Measurements from ENCODE around the gene CDH23. TPM values are rescaled to one million over a fixed set of nuclear protein-coding genes. Genes with fewer than 3 reads are reported as not detected.

CDH23 gene
- total and polyA plus RNA-seq, 9 of the 15 experiments (the other 6 are each of a cell fraction or from before 2014, with no cell fraction given): 0.18 to 1.2 (median 0.47) TPM

DNA sequence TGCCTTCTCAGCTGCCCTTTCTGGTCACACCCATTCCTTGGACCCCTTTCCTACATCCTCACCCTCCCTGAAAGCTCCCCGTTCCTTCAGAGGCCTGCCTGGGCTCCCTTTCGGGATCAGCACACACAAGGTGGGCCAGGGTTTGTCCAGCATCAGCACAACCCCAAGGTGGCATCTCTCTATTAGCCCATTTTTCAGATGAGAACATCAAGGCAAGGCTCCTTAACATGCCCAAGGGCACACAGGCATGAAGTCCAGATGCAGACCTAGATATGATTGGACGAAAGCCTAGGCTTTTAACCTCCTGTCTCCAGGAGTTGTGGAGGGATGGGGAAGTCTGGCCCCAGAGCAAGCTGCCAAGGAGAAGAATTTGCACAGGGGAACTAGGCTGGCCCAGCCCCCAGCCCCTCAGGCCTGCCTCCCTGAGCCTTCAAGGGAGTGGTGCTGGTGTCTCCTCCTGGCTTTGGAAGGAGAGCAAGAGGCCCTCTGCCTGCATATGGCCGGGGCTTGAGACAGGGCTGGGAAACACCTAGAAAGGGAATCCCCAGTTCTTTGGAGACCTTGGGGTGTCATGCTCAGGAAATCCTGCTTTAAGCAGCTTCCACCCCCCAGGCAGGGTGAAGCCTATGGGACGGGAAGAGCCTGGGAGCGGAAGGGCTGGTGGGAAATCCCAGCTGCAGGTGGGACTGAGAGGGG lies 385.6 kb downstream of the CDH23 start:
- H3K9ac ChIP-seq (ENCODE audit: insufficient read depth in 1 of 2, low read depth in 2 of 2, low read length in 2 of 2): no peak overlapping the region
- H3K9me1 ChIP-seq (ENCODE audit: control insufficient read depth, insufficient read depth, low read length): no peaks in the 10 kb centered on the region
- POLR2A ChIA-PET: interaction anchor here (0.6 to 1.4 kb wide), 2 partner anchors 9 to 1429 kb away, joined by 3 to 5 read pairs; partner anchors contain the start of gene VSIR
- WGBS (ENCODE audit: insufficient coverage, low coverage, missing lambda C conversion rate): 11% methylated on average over 6 of the region's 6 CpGs
- BruUV-seq (replicated peaks): no TSS peak
- FAIRE-seq (no peak), DNase-seq (ENCODE audit: extremely low read depth in 1 of 4, low spot score in 3 of 4) (no peak), ATAC-seq (no peak)
- no peak for TF ChIP-seq FUS (optimal IDR thresholded peaks at IDR 0.05; ENCODE audit: low read depth, low read length)
- 0 out of 2 replicates have a peak, but pooled peaks have one; percentile 34 for TF ChIP-seq ESRRA (IDR thresholded peaks at IDR 0.05; ENCODE audit: borderline replicate concordance, low read depth)
- TF ChIP-seq, protein P1, sequence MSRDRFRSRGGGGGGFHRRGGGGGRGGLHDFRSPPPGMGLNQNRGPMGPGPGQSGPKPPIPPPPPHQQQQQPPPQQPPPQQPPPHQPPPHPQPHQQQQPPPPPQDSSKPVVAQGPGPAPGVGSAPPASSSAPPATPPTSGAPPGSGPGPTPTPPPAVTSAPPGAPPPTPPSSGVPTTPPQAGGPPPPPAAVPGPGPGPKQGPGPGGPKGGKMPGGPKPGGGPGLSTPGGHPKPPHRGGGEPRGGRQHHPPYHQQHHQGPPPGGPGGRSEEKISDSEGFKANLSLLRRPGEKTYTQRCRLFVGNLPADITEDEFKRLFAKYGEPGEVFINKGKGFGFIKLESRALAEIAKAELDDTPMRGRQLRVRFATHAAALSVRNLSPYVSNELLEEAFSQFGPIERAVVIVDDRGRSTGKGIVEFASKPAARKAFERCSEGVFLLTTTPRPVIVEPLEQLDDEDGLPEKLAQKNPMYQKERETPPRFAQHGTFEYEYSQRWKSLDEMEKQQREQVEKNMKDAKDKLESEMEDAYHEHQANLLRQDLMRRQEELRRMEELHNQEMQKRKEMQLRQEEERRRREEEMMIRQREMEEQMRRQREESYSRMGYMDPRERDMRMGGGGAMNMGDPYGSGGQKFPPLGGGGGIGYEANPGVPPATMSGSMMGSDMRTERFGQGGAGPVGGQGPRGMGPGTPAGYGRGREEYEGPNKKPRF (IDR thresholded peaks at IDR 0.05; ENCODE audit: low read depth, low read length): no peak
- TF ChIP-seq DIDO1 (tag; IDR thresholded peaks at IDR 0.05; ENCODE audit: low read depth): no peak
- peak; percentile 91 for TF ChIP-seq BCOR (IDR thresholded peaks at IDR 0.05)
- no peak for TF ChIP-seq IRF2 (CRISPR knock-in tag; IDR thresholded peaks at IDR 0.05)
- TF ChIP-seq CHD4 (IDR thresholded peaks at IDR 0.05; ENCODE audit: insufficient read depth, insufficient replicate concordance, low read depth, low read length, poor library complexity, severe bottlenecking): peak; percentile 56
- peak; percentile 79; the same call in 1 of the 2 replicates for TF ChIP-seq HDAC2 (IDR thresholded peaks at IDR 0.05)
- TF ChIP-seq POLR2B (IDR thresholded peaks at IDR 0.05; ENCODE audit: low read depth, partially characterized antibody): no peak
- peak in 1 of 2 experiments; percentile 83; a peak in 3 of 4 replicates for TF ChIP-seq KDM1A (IDR thresholded peaks at IDR 0.05)
- TF ChIP-seq ADNP (tag; IDR thresholded peaks at IDR 0.05): peak; percentile 83
- no peak for TF ChIP-seq ZNF561 (CRISPR knock-in tag; conservative IDR thresholded peaks at IDR 0.05)
- peak; percentile 71; the same call in 1 of the 2 replicates for TF ChIP-seq CBX1 (IDR thresholded peaks at IDR 0.05; ENCODE audit: low read depth)
- TF ChIP-seq RCOR1 (IDR thresholded peaks at IDR 0.05; ENCODE audit: borderline replicate concordance in 1 of 2, low read depth in 2 of 2, low read length in 2 of 2): peak in 1 of 2 experiments; percentile 51; a peak in 2 of 4 replicates
- no peak for TF ChIP-seq EHMT2 (IDR thresholded peaks at IDR 0.05)
- TF ChIP-seq, protein P2, sequence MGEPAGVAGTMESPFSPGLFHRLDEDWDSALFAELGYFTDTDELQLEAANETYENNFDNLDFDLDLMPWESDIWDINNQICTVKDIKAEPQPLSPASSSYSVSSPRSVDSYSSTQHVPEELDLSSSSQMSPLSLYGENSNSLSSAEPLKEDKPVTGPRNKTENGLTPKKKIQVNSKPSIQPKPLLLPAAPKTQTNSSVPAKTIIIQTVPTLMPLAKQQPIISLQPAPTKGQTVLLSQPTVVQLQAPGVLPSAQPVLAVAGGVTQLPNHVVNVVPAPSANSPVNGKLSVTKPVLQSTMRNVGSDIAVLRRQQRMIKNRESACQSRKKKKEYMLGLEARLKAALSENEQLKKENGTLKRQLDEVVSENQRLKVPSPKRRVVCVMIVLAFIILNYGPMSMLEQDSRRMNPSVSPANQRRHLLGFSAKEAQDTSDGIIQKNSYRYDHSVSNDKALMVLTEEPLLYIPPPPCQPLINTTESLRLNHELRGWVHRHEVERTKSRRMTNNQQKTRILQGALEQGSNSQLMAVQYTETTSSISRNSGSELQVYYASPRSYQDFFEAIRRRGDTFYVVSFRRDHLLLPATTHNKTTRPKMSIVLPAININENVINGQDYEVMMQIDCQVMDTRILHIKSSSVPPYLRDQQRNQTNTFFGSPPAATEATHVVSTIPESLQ (CRISPR knock-in tag; IDR thresholded peaks at IDR 0.05): no peak
- TF ChIP-seq SMARCA5 (IDR thresholded peaks at IDR 0.05): peak; percentile 48; the same call in 1 of the 2 replicates
- peak; percentile 80 for TF ChIP-seq RBM25 (IDR thresholded peaks at IDR 0.05; ENCODE audit: low read depth, low read length, severe bottlenecking)
- no peak for TF ChIP-seq MAFF (IDR thresholded peaks at IDR 0.05; ENCODE audit: low read length)
- H3K79me2 ChIP-seq (ENCODE audit: control insufficient read depth, insufficient read depth, low read length): no peaks in the 10 kb centered on the region
- peaks cover 35 to 67% of the 10 kb centered on the region in 2 experiments for H3K27me3 ChIP-seq (ENCODE audit: control insufficient read depth in 2 of 2, insufficient read depth in 2 of 2, low read length in 2 of 2)
- in situ Hi-C loops (cut with MboI): no loop called here
- H2AFZ ChIP-seq (ENCODE audit: low read depth, low read length): no peak overlapping the region
- CTCF ChIA-PET (ENCODE audit: low intra/inter-chr PET ratio): interaction anchor here (1.2 kb wide), 1 partner anchor 114 kb away, joined by 3 read pairs; no protein-coding TSS in a partner anchor
- H3K9me3 ChIP-seq (replicated peaks; ENCODE audit: control insufficient read depth, insufficient read depth, low read depth, low read length): no peaks in the 10 kb centered on the region
- H3K4me1 ChIP-seq (replicated peaks in 1 of 2; ENCODE audit: control insufficient read depth in 2 of 2, insufficient read depth in 2 of 2, low read length in 2 of 2): no peaks in the 10 kb centered on the region
- no peaks in the 10 kb centered on the region for H3K36me3 ChIP-seq (ENCODE audit: control insufficient read depth, insufficient read depth, low read length)
- no peak overlapping the region for H3K4me3 ChIP-seq
- H3K27ac ChIP-seq (ENCODE audit: extremely low read depth, low read depth, low read length): no peak overlapping the region
- H3K4me2 ChIP-seq (ENCODE audit: insufficient read depth, low read length): no peak overlapping the region
- intact Hi-C loops (cut with micrococcal nuclease): no loop called here
- 0 out of 2 replicates have a peak, but pooled peaks cover 6% of the 10 kb centered on the region for H4K20me1 ChIP-seq (replicated peaks; ENCODE audit: control insufficient read depth, insufficient read depth, low read length)
